Aortic smooth muscle cell (primary cell): ENCODE results near the gene ZNF611. TPM values are rescaled to one million over a fixed set of nuclear protein-coding genes. Genes with fewer than 3 reads are reported as not detected.

ENCODE experiments used
- total RNA-seq: library from RNA; depleted of rRNA; stranded (reverse); fragments of >200 nt; gene quantifications from 2 replicates; pipeline ENCODE4 v1.2.3, GENCODE V29; 2014

Gene ZNF611
- total RNA-seq, result 11.3 and 11.6 TPM in 2 replicates

DNA sequence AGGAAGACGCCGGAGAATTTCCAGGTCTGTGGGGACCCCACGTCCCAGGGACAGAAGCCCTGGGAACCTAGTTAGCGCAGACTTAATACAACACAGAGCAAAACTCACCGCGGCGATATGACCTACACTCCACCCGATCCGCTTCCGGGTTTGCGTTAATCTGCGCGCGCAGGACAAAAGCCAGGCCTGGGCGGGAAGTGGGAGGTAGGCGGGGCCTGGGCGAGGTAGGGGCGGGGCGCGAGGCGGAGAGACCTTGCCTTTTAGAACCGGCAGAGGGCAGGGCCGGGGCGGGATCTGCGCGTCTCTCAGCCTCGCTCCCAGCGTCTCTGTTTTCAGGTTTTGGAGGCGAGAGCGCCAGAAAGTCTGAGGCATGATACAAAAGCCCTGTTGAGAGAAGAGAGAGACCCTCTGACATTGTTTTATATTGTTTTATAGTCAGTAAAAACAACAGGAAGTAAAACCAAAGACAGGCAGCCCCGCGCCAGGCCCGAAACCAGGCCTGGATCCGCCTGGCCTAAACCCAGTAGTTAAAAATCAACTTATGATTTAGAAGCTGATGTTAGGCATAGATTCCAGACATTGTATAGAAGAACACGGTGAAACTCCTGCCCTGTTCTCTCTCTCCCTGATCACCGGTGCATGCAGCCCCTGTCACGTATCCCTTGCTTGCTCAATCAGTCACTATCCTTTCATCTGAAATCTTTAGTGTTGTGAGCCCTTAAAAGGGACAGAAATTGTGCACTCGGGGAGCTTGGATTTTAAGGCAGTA, at the start of gene ZNF611:
Gene ZNF611 (minus strand): TSS at position 152 of the 769 bp plus-strand sequence. CDS start 19,150 bp downstream, outside the sequence.

Other genes starting within 250 kb of the ZNF611 start
- 17.6 and 19.2 TPM in 2 replicates for gene ZNF808, start 207.4 kb downstream of the ZNF611 start, total RNA-seq
- gene ZNF701, start 164.8 kb downstream of the ZNF611 start, total RNA-seq, result 11.8 and 12.7 TPM in 2 replicates
- 68.5 and 70.8 TPM in 2 replicates for gene ZNF83, start 96.7 kb downstream of the ZNF611 start, total RNA-seq
- 2.2 and 2.6 TPM in 2 replicates for gene ZNF600, start 51.7 kb upstream of the ZNF611 start, total RNA-seq
- gene ZNF28, start 86.6 kb upstream of the ZNF611 start, total RNA-seq, result 12.2 and 16.2 TPM in 2 replicates
- gene ZNF468, start 122.6 kb upstream of the ZNF611 start, total RNA-seq, result 14.8 and 21.0 TPM in 2 replicates
- 7.7 and 9.7 TPM in 2 replicates for gene ZNF320, start 162.6 kb upstream of the ZNF611 start, total RNA-seq
- 3.5 and 5.2 TPM in 2 replicates for gene ZNF888, start 188.4 kb upstream of the ZNF611 start, total RNA-seq
- gene ZNF816, start 227.8 kb upstream of the ZNF611 start, total RNA-seq, result 7.2 and 9.8 TPM in 2 replicates